ENCODE results near the gene LYRM4.

Gene LYRM4

DNA sequence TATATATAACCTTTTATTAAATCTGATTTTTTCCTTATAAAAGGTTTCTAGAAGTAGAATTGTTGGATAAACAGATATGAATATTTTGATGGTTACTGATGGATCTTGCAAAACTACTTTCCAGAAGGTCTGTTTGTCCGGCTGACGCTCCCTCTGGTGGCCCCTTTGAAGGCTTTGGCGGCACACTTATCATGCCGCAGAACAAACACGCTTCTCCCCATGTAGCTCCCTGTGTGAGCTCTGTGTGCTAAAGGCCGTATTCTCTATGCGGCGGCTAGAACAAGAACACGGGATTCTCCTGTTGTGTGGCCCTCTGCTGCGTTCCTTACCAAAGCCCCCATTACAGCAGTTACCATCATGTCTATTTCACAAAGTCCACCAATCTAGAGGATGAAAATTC is 145.6 kb downstream of the LYRM4 start:
- DNase-seq: peak in 1 of 2 experiments; percentile 16

DNA sequence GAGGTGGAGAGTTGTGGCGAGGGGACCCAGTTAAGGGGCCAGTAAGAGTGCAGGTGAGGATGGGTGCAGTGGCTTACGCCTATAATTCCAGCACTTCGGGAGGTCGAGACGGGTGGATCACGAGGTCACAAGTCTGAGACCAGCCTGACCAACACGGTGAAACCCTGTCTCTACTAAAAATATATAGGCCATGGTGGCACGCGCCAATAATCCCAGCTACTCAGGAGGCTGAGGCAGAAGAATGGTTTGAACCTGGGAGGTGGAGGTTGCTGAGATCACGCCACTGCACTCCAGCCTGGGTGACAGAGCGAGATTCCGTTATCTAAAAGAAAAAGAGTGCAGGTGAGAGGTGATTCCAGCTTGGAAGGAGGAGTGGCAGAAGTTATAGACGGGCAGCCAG is 147.7 kb downstream of the LYRM4 start:
- no peak for DNase-seq

DNA sequence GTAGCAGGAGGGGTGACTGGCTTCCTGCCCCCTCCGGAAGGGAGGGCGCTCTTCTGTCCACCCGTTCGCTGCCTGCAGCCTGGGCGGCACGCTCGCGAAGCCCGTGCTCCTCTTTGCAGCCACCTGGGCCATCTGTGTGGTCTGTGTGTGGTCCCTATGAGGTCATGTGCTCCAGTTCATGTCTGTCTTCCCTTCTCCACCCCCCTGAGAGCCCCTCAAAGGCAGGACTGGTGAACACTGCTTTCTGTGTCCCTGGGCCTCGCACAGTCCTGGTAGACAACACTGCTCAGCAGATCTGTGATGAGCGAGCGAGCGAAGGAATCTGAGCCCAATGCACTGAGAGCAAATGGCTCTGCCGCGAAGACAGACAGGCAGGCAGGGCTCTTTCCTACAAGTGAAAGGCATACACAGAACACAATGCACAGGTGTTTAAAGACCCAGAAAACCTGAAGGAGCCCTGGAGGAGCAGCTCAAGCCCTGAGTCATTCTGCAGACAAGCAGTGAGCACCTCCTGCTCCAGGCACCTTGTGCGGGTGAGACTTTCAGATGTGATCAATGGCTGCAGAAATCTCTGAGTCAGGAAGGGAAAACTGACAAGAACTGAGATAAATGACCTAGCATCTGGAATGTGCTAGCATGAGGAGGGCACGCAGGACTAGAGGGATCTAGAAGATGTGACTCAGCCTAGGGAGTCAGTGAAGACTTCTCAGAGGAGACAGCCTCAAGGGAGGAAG is 148.5 kb downstream of the LYRM4 start:
- DNase-seq: no peak

DNA sequence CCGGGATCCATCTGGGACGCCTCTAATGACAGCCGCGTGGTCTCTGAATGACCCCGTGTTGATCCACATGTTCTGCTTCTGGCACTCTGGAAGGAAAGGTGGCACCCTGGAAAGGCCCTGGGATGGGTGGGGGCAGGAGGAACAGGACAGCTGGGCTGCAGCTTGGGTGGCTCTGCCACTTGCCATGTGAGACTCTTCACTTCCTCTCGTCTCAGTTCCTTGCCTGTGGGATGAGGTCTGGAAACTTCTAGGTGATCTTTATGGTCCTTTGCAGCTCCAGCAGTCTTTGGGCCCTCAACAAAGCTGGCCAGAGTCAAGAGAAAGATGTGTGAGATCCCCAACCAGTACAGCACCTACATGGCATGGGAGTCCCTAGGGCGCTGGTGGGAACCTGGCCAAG is 149.1 kb downstream of the LYRM4 start:
- no peak for DNase-seq

DNA sequence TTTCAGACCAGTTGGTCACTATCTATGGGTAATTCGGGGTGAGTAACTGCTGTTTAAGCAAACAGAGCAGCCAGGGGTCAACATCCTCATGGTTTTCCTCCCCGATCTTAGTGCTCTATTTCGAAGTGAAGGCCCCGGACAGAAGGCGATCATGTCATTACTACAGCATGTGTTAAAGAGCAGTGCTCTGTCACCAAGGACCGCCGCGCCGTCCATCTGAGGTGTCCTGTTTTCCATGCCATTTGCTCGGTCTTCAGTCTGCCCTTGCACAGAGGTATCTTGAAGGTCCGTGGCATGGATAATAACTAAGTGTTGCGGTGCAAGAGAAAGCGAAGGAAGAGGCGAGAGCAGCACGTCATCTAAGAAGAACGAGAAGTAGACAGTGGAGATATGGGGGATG is 150.5 kb downstream of the LYRM4 start:
- DNase-seq: no peak

DNA sequence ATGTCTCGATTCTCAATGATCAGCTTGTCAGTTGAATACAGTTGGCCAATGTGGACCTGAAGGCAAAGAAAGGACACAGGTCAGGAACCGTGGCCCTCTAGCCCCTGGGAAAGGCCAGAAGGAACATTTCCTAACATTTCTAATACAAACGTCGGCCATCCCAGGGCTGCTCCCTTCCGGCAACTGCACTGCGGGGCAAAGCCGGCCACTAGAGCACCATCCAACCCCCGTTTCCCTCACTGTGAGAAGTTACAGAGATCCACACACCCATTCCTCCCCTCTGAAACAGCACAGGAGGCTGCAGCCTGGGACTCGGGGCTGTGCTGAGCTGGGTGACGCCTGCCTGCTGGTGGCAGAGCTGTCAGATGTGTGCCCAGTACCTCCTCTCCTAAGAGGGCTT is 151.3 kb downstream of the LYRM4 start:
- DNase-seq: no peak

DNA sequence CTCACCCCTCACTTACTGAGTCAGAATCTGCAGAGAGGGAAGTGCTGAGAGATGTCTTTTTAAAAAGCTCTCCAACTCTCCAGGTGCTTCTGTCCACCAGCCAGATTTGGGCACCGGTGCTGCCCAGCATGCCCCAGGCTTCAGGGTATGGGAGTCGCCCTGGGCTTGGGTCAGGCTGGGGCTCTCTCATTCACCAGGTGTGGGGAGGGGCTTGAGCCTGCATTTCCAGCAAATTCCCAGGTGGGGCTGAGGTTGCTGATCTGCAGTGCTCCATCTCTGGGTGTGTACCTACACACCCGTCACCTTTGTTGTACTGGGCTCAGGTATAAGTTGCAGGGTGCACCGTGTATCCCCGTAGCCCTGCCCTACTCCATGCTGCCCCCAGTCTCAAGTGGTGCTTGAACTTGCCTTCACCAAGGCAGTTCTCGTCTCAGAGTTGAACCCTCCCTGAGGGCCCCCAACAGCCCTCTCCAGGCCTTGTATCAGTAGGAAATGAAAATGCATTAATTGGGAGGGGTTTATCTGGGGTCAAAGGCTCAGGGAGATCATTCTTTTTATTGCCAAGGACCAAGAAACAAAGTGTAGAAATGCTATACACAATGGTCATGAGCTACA is 152.1 kb downstream of the LYRM4 start:
- peak in 1 of 2 experiments; percentile 76 for DNase-seq

DNA sequence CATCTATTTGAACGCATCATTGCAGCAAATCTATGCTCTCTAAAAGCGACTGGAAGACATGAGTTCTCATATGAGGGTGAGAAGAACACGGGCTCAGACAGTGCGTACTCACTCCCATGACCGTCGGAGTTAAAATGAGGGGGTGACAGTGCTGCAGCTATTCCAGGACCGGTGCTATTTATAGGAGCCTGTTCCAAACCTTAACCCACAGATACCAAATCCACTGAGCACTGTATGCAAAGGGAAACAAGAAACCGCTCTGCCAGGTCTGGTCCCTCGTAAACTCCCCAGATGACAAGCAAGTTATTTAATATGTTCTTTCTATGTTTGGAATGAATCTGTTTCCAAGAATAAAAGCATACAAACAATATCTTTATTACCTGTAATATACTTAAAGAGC is 152.7 kb downstream of the LYRM4 start:
- no peak for DNase-seq

DNA sequence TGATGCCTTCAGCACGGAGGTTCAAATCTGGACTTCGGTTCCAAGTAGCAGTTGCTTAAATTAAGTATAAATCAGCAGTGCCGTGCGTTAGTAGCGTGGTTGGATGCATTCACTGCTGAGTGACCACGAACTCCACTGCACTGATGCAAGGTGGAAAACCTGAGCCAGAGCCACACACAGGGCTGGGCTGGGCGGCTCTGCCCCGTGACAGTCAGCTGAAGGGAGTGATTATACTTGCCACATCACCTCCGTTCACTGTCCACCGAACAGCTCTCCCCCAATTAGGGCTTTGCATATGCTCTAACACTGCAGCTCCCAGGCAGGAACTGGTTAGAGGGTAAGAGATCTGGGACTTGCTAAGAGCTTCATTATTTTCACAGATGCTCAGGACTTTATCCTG is 153.4 kb downstream of the LYRM4 start:
- no peak for DNase-seq

DNA sequence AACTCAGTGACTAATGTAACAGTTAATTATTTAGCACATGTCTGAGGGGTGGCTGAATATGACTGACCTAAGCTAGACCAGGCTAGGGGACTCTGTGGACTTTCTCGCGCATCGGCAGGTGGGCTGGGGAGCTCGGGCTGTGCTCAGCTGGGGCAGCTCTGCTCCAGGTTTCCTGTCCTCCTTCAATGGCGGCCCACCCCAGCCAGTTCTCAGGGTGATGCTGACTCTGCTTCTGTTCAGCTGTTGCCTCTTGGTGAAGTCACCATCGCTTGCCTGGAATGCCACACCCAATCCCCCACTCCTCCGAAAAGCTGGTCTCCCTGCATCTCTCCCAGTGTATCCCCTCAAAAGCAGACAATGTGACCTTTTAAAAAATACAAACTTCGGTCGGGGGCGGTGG is 155.6 kb downstream of the LYRM4 start:
- DNase-seq: no peak

DNA sequence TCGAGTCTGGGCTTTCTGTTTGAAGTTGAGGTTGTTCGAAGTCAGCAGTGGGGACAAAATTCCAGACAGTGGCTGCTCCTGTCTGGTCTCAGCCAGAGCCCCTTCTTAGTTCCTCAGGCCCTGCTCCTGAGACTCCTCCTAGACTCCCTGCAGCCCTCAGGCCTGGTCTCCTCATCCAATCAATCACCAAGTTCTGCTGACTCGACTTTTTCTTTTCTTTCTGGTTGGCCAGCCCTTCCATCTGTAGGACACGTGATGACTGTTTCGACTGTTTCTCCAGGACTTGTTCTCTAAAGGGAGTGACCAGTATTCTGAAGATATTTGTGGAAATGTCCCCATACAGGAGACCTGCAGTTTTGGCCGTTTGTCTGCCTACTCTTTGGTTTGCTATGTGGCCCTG is 156.1 kb downstream of the LYRM4 start:
- DNase-seq: no peak

DNA sequence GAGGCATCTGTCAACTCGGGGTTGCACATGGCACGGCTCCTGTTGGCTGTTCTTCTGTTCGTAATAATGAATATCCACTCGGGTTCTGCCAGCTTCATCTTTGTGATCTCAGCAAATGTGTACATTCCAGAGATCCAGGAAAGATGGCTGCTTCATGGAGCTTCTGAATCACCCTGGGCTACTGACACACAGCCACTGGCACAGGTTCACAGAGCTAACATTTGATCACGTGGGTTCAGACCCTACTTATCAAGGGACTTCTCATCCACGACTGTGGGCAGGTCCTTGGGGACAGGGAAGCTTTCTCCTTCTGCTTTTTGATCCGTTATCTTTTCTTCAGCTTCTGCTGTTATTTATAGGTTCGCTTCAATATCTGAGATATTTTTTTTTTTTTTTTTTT is 157.5 kb downstream of the LYRM4 start:
- DNase-seq: no peak

DNA sequence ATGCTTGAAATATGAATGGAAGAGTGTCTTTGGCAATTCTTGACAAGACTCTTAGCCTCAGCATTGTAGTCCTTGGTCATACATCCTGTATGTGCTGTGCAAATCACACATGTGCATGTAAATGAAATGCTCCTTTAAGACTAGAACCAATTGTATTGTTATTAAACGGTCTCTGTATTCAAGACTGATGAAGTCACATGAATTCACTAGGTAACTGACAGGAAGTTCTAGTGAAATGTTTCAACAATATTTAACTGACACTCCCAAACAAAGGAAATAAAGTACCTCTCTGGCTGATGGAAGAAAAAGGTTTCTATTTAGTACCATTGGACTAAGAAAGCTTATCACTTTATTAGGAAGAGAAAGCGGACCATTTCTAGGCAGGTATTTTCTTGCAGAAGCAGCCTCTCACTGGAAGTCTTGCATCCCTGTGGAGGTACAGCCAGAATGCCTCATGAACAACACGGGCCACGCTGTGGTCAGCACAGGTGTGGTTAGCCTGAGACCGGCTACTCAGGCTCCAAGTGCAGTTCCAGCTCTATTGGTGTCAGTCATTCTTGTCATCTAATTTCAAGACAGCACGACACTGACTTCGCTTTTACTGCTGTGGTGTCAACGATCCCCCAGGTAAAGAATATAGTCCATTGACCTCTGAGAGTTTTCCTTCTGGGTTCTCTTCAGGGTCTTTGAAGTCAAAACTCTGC is 158.3 kb downstream of the LYRM4 start:
- no peak for DNase-seq

DNA sequence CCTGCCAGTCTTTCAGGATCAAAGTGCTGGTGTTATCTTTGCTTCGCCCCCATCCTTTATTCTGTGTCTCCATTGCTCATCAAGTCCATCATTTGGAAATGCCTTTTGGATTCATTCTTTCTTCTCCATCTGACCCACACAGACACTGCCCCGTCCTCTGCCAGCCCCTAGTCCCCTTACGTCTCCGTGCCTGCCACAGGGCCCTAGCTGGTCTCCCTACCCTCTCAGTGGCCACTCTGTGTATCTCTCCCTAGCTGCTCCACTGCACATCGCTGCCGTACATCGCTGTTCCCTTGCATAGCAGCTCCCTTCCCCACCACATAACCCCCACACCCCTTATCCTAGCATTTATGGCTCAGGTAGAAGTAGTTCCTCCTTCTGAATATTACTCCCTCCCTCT is 159.9 kb downstream of the LYRM4 start:
- DNase-seq: no peak

DNA sequence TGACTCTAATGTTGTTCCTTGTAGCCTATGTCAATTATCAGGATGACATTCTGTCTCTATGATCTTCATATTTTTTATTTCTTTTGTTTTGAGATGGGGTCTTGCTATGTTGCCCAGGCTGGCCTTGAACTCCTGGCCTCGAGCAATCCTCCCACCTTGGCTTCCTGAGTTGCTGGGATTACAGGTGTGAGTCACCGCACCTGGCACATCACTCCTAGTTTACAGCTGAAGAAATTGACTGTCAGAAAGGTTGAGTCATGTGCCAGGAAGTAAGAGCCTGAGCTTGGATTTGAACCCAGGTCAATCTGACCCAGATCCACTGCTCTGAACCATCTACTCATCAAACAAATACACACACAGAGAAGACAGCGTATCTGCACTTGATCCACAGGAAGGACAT is 161.2 kb downstream of the LYRM4 start:
- no peak for DNase-seq

DNA sequence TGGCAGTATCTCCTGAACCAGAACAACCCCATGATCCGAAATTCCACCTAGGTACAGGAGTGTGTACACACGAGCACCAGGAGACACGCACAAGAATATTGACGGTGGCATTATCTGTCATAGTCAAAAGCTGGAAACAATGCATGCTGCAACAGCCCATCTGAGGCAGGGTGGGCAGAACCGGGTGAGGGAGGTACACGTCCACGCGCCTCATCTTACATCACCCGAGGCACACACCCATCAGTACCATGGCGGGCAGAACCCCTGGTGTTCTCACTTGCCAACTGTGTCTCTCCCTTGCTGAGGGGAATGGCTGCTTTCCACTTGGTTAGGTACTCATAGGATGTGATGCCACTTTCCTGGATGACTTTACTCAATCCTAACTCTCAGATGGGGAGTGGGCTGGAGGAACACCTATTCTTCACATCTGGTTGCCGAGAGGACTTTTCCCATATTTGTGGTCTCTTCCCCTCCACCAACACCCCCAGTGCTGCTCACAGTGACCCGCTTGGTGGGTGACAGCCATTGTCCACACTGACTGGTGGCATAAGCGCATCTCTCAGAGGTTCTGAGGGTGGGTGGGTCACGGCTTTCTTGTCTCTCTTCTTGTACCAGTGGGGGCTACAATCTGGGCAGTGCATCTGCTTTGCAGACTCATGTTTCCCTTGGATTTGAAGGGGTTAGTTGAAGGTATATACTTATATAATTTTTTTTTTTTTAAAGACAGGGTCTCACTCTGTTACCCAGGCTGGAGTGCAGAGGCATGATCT is 162.1 kb downstream of the LYRM4 start:
- no peak for DNase-seq

DNA sequence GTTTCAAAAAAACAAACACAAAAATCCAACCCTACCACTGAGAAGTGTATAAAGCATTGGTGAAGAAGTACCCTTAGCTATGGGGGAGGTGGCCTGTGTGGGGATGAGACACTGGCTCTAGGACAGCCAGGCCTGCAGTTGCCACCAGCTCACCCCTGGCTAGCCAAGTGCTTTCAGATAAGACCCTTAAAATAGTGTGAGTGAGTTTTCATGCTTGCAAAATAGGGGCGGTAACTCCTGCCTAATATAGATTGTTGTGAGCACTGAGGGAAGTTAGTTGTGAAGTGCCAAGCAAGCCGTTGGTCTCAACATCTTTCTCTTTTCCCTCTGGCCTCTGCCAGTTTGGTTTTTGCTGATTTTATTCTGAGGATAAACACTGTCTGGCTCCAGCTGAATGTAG is 164.3 kb downstream of the LYRM4 start:
- DNase-seq: no peak

DNA sequence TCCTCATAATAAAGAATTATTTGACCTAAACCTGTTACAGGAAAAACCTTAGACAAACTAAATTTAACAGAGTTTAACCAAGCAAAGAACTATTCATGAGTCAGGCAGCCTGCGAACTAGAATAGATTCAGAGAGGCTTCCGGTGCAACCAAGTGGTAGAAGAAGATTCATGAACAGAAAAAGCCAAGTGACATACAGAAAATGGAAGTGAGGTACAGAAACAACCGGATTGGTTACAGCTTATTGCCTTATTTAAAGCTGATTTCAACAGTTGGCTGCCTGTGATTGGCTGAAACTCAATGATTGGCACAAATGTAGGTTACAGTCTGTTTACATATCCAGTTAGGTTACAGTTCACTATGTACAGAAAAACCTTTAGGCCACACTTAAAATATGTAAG is 165.5 kb downstream of the LYRM4 start:
- no peak for DNase-seq

DNA sequence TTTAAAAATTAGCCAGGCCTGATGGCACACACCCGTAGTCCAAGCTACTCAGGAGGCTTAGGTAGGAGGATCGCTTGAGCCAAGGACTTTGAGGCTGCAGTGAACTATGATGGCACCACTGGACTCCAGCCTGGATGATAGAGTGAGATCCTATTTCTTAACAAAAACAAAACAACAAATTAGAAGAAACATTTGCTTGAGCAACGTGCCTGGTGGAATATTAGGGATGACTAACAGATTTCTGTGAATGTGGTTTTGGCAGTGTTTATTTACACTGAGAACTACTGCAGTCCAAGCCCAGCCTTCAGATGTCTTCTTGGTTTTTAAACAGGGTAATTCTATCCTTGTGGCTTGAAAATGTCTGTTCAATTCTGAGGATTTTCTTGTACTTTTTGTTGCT is 166.4 kb downstream of the LYRM4 start:
- no peak for DNase-seq

DNA sequence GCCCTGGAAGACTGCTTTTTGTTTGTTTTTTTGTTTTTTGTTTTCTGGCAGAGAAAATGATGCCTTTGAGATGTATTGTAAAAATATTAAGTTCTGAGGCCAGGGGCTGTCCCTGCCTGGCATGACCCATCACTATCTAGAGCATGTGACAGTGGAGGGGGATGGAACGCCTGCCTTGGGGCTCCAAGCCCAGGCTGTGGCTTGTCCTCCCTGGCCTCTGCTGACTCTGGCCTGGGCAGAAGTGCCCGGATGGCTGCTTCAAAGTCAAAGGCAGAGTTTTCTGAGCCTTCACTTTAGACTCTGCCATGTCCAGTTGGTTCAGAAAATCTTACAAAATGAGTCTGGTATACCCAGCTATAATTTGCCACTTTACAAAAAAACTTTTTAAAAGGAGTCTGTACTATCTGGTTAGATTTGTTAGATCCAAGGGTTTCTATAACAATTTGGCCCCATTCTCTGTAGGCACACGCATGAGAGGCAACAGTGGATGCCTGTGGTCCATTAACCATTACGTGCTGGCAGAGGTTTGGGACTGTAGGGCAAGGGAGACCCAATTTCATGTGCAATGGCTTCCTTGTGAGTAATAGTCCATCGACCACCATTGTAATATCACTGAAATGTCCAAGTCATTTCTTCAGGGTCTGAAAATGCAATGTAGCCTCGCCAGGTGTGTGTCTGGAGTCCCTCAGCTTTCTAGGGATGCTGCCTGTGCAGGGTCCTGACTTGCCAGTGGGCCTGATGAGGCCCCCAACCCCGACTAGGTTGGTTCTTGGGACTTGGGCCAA is 167.3 kb downstream of the LYRM4 start:
- DNase-seq: no peak

DNA sequence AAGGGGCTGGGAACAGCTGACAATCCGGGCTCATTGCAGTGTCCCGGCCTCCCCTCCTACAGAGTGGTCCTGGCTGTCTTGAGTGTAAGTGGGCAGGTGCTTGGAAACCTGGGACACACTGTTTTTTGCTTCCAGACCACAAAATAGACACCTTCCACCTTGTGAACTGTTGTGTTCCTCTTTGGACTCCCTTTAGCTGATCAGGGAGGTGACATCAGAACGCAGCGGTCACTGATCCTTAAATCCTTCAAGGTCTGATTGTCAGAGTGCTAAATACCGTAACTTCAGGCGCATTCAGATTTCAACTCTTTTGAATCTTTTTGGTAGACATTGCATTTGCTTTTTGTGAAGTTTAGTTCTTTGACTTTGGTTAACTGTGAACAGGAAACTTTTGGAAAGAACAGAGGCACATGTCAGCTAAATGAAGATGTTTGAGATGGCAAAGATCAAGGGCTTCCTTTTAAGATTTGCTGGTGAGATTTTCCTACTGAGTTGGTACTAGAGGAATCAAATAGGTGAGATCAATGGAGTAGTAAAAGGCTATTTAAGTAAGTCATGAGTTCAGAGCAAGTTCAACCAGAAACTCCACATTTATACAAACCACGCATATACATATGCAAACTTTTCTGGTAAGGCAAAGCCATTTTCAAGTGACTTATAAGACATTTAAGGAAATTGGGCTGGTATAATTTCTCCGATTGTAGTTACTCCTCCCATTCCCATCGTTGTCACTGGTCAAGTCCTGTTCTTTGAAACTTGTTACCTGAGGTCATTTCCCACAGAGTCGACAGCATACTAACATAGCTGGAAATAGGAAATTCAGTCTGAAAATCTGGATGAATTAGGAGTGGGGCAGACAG is 169.3 kb downstream of the LYRM4 start:
- no peak for DNase-seq

DNA sequence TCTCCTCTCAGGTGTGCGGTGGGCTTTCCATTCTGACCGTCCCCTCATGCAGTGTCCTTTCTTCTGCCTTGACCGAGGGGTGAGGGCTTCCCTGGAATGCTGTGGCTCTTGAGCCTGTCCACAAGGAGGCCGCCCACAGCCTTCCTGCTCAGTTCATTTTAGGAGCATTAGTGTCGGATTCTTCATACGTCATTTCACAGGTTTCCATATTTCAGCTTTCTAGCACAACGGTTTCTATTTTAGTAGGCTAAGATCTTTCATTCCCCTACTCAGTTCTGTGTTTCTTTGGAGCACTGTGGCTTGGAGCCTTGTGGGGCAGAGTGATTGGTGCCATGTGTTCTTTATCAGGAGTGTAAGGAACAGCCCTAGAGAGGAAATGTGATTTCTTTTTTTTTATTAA is 170.1 kb downstream of the LYRM4 start:
- DNase-seq: no peak

Data from NCI-H2081 (cell line).